MM.1S (cell line): ENCODE results near the gene RBM28.

Experiments
- CTCF ChIP-seq: fragments of 300-600 bp; sonication (generic); IDR thresholded peaks from 2 replicates; pipeline ENCODE4 v1.5.1; 2016; ENCODE audit warnings: antibody characterized with exemption, low read length, mixed read lengths
- EZH2 ChIP-seq: fragments of 300-600 bp; sonication (generic); optimal IDR thresholded peaks from 2 replicates; pipeline ENCODE3; 2017; ENCODE audit warnings: low read depth, mild to moderate bottlenecking, antibody characterized with exemption, low read length, mixed read lengths

- TF ChIP-seq CTCF (no peak), EZH2 (no peak)
Observed at GRCh38 chr7:128254470-128254869, 89.2 kb downstream of the RBM28 start.
